GM12891 (cell line): ENCODE data around the gene SNX15.

Source experiments
- PAX5 ChIP-seq: IDR thresholded peaks from 2 replicates; pipeline ENCODE4 v1.6.1; 2011; ENCODE audit warnings: low read length, moderate library complexity, mild to moderate bottlenecking; ENCODE audit not compliant: insufficient read depth, severe bottlenecking
- POLR2A ChIP-seq: IDR thresholded peaks from 2 replicates; pipeline ENCODE4 v1.6.1; 2011; ENCODE audit warnings: low read depth, low read length, control low read depth
- POLR2AphosphoS5 ChIP-seq: IDR thresholded peaks from 2 replicates; pipeline ENCODE4 v1.6.1; 2011; ENCODE audit warnings: low read depth, low read length, control low read depth
- SPI1 ChIP-seq: IDR thresholded peaks from 2 replicates; pipeline ENCODE4 v1.6.1; 2011; ENCODE audit warnings: low read depth, low read length, control low read depth
- TAF1 ChIP-seq: IDR thresholded peaks from 2 replicates; pipeline ENCODE4 v1.6.1; 2011; ENCODE audit warnings: low read depth, low read length, control low read depth

- TF ChIP-seq POLR2AphosphoS5 (no peak), TAF1 (no peak), POLR2A (no peak), PAX5 (no peak), SPI1 (no peak)
Observed at GRCh38 chr11:65087827-65088226, 60.6 kb downstream of the SNX15 start.
